BLaER1 (cell line): Measurements from ENCODE around the gene CHST8.

ENCODE experiments used
- H3K27ac ChIP-seq: shearing (Covaris generic); formaldehyde crosslinking; 2 replicates; pipeline ENCODE4 v1.8.1; 2022
- H3K27me3 ChIP-seq: shearing (Covaris generic); formaldehyde crosslinking; 2 replicates; pipeline ENCODE4 v1.8.1; 2022
- H3K36me3 ChIP-seq: shearing (Covaris generic); formaldehyde crosslinking; 2 replicates; pipeline ENCODE4 v1.8.1; 2022
- H3K4me1 ChIP-seq: shearing (Covaris generic); formaldehyde crosslinking; 2 replicates; pipeline ENCODE4 v1.8.1; 2022
- H3K4me2 ChIP-seq: shearing (Covaris generic); formaldehyde crosslinking; 2 replicates; pipeline ENCODE4 v1.8.1; 2022
- H3K4me3 ChIP-seq: shearing (Covaris generic); formaldehyde crosslinking; 2 replicates; pipeline ENCODE4 v1.8.1; 2022
- H3K9ac ChIP-seq: shearing (Covaris generic); formaldehyde crosslinking; 2 replicates; pipeline ENCODE4 v1.8.1; 2022
- H3K9me3 ChIP-seq: shearing (Covaris generic); formaldehyde crosslinking; 2 replicates; pipeline ENCODE4 v1.8.1; 2022
- H4K20me1 ChIP-seq: shearing (Covaris generic); formaldehyde crosslinking; 2 replicates; pipeline ENCODE4 v1.8.1; 2022
- Cebpa-rat ChIP-seq: shearing (Covaris generic); IDR thresholded peaks from 2 replicates; pipeline ENCODE4 v1.8.1; 2022

The CHST8 gene, protein sequence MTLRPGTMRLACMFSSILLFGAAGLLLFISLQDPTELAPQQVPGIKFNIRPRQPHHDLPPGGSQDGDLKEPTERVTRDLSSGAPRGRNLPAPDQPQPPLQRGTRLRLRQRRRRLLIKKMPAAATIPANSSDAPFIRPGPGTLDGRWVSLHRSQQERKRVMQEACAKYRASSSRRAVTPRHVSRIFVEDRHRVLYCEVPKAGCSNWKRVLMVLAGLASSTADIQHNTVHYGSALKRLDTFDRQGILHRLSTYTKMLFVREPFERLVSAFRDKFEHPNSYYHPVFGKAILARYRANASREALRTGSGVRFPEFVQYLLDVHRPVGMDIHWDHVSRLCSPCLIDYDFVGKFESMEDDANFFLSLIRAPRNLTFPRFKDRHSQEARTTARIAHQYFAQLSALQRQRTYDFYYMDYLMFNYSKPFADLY

DNA sequence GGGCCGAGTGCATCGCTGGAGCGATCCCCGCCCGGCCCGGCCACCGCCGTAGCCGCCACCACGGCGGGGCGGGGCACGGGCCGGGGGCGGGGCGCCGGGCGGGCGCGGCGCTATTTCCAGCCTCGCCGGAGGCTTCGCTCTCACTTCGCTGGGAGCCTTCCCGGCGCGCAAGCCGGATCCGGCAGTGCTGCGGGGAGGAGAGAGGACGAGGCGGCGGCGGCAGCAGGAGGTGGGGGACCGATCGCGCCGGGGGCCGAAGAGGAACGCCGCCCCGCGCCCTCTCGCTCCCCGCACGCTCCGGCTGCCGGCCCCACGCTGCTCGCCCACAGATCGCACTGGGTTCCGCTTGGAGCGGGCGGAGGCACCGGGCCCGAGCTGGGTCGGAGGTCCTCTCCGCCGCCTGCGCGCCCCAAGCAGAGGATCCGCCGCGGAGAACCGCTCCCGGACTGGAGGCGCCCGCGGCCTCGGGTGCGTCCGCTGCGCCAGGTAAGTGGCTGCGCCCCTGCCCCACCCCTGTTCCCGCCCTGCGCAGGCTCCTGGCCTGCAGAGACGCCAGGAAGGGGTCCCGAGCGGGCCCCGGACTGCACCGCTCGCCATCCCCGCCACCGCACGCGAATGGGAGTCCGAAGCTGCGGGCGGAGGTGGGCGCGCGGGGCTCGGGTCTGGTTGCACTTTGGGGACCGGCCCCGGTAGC, at the start of gene CHST8:
Gene CHST8 (plus strand): TSS at position 143 of the 694 bp plus-strand sequence. CDS start 67,309 bp downstream, outside the sequence.
- H3K4me1 ChIP-seq, result peaks cover 44% of the 10 kb centered on the region
- H3K27ac ChIP-seq, result no peak within 1 kb of the TSS
- H3K9ac ChIP-seq, result no peak within 1 kb of the TSS
- peaks cover 9% of the 10 kb centered on the region; the same call in 1 of the 2 replicates for H3K9me3 ChIP-seq
- H4K20me1 ChIP-seq, result peaks cover 35% of the 10 kb centered on the region
- peak within 1 kb of the TSS; percentile 66 for H3K4me3 ChIP-seq
- no peak for TF ChIP-seq Cebpa-rat
- H3K36me3 ChIP-seq, result no peaks in the 10 kb centered on the region
- H3K27me3 ChIP-seq, result peaks cover 68% of the 10 kb centered on the region
- H3K4me2 ChIP-seq, result peak within 1 kb of the TSS; percentile 84

DNA sequence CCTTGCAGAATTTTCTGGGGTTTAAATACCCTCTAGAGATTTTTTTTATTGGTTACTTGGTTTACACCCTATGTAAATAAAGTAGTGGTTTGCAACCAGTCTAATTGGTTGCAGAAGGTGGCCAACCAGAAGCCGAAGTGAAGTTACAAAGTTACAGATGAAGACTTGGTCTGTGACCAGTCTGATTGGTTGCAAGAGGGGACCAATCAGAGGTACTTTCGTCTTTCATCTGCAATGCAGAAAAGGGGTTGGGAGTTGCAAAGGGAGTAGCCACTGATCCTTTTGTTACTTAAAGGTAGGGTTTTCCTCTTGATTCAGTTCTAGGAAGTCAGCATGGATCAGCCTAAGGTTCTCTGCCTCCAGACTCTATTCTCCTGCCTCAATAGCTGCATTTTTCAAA, 48.8 kb upstream of the CHST8 start:
- no peaks in the 10 kb centered on the region for H3K36me3 ChIP-seq
- no peak overlapping the region for H3K4me2 ChIP-seq
- no peaks in the 10 kb centered on the region for H4K20me1 ChIP-seq
- no peak overlapping the region for H3K27ac ChIP-seq
- no peaks in the 10 kb centered on the region for H3K4me1 ChIP-seq
- no peaks in the 10 kb centered on the region for H3K27me3 ChIP-seq
- no peak overlapping the region for H3K4me3 ChIP-seq
- H3K9me3 ChIP-seq, result peaks cover 28% of the 10 kb centered on the region
- TF ChIP-seq Cebpa-rat, result no peak
- H3K9ac ChIP-seq, result no peak overlapping the region

DNA sequence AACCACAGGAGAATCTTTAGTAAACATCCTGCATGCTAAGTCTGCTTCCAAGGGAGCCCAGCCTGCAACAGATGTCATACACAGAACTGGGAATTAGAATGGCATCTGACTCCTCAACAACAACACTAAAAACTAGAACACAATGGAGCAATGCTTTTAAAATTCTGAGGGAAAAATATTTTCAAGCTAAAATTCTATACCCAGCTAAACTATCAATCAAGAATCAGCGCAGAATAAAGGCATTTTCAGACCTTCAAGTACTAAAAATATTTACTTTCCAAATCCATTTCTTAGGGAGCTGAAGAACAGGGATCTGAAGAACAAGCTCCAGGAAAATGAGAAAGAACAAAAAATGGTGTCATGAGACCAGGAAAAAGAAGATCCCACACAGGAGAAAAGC, 46.9 kb upstream of the CHST8 start:
- no peaks in the 10 kb centered on the region for H3K4me1 ChIP-seq
- no peak overlapping the region for H3K4me3 ChIP-seq
- H3K27me3 ChIP-seq, result no peaks in the 10 kb centered on the region
- no peak overlapping the region for H3K9ac ChIP-seq
- H3K9me3 ChIP-seq, result peaks cover 28% of the 10 kb centered on the region
- H3K27ac ChIP-seq, result no peak overlapping the region
- no peaks in the 10 kb centered on the region for H3K36me3 ChIP-seq
- no peaks in the 10 kb centered on the region for H4K20me1 ChIP-seq
- no peak overlapping the region for H3K4me2 ChIP-seq
- no peak for TF ChIP-seq Cebpa-rat

DNA sequence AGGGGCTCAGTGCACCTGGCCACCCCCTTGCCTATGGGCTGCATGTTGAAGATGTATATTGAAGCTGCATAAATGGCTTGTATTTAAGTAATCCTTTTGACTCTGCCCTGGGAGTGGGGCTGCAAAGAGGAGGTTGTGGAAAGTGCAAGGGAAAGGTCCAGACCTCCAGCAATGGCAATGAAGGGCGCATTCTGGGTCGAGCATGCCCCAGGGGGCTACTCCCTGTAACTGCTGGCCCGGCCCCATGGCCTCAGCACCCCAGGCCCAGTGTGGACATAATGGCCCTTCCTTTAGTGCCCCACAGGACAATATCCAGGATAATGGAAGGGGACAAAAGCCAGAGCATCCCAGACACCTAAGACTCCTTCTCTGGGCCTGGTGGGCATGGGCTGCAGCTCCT, 43.1 kb upstream of the CHST8 start:
- H3K27me3 ChIP-seq, result no peaks in the 10 kb centered on the region
- no peaks in the 10 kb centered on the region for H3K36me3 ChIP-seq
- H4K20me1 ChIP-seq, result no peaks in the 10 kb centered on the region
- no peak overlapping the region for H3K27ac ChIP-seq
- no peaks in the 10 kb centered on the region for H3K4me1 ChIP-seq
- H3K4me2 ChIP-seq, result no peak overlapping the region
- no peak overlapping the region for H3K4me3 ChIP-seq
- no peak overlapping the region for H3K9ac ChIP-seq
- no peak for TF ChIP-seq Cebpa-rat
- peaks cover 19% of the 10 kb centered on the region for H3K9me3 ChIP-seq

DNA sequence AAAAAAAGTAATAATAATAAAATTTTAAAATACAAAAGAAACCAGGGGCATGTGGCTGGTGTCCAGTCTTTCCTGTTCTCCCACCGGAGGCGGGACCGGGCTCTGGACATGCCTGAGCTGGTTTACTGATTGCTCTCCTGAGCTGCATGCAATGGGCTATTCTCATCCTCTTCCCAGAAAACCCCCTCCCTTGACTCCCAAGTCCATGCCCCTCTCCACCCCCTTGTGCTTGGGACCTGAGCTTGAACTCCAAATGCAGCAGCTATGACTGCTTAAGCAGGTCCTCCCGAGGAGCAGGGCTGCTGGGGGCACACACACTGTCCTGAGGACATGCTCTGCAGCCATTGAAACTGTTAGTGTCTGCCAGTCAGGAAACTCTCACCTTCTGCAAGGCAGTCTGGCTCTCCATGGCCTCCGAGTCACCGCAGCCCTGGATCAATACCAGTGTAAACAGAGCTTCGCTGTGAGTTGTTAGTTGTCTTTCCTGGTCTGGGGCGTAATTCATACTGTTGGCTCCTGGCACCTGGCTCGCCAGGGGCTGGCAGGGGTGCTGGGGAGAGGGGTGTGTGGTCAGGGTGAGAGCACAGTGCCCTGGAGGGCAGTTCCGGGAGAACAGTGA, 41.6 kb upstream of the CHST8 start:
- no peak overlapping the region for H3K27ac ChIP-seq
- peaks cover 4% of the 10 kb centered on the region for H3K9me3 ChIP-seq
- TF ChIP-seq Cebpa-rat, result no peak

DNA sequence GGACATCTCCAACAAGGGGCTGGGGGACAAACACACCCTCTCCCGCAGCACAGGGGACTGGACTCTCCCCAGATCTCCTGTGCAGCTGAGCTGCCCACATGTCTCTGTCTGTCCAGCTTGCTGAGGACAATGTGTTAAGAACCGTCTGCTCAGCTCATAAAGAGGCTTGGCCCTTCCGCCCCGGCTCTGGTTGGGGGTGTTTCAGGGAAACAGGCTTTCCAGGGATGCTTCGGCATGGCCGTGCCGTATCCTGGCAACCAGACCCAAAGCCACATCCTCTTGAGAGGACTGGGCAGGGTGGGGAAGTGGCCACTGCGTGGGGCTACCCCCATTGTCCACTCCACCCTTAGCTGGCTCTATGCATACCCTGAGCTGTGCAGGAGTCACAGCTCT, 41.1 kb upstream of the CHST8 start:
- H3K9ac ChIP-seq, result no peak overlapping the region
- H3K4me3 ChIP-seq, result no peak overlapping the region
- H3K9me3 ChIP-seq, result no peaks in the 10 kb centered on the region; the same call in 1 of the 2 replicates
- H3K36me3 ChIP-seq, result no peaks in the 10 kb centered on the region
- no peaks in the 10 kb centered on the region for H3K4me1 ChIP-seq
- no peaks in the 10 kb centered on the region for H3K27me3 ChIP-seq
- no peak overlapping the region for H3K27ac ChIP-seq
- H3K4me2 ChIP-seq, result no peak overlapping the region
- no peak for TF ChIP-seq Cebpa-rat
- no peaks in the 10 kb centered on the region for H4K20me1 ChIP-seq

More for the DNA sequence above, 41.6 kb upstream of the CHST8 start:
- no peak overlapping the region for H3K4me3 ChIP-seq
- no peaks in the 10 kb centered on the region for H3K36me3 ChIP-seq
- H3K27me3 ChIP-seq, result no peaks in the 10 kb centered on the region
- no peak overlapping the region for H3K9ac ChIP-seq
- H4K20me1 ChIP-seq, result no peaks in the 10 kb centered on the region
- no peak overlapping the region for H3K4me2 ChIP-seq
- no peaks in the 10 kb centered on the region for H3K4me1 ChIP-seq

GRCh38 chr19:33582914-33583313, 38.8 kb upstream of the CHST8 start:
- TF ChIP-seq Cebpa-rat, result no peak
- Histone ChIP-seq H3K4me3 (no peak overlapping the region), H3K4me2 (no peak overlapping the region), H3K36me3 (no peaks in the 10 kb centered on the region), H3K4me1 (no peaks in the 10 kb centered on the region), H3K9ac (no peak overlapping the region), H3K9me3 (peaks cover 11% of the 10 kb centered on the region), H3K27ac (no peak overlapping the region), H3K27me3 (no peaks in the 10 kb centered on the region), H4K20me1 (no peaks in the 10 kb centered on the region)

DNA sequence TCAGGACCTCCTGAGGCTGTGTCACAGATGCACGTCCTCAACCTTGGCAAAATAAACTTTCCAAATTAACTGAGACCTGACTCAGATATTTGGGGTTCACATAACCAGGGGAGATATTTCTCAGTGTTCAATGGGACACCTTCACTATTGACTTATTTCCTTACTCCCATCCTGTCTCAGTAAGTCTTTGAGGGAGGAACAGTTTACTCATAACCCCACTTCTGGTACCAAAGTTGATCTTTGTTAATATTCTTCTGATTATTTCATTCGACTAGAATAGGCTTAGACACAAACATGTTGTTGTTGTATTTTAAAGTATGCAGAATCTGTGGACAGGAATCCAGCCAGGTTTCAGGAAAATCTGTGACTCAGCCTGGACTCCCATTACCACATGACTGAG, 34.6 kb upstream of the CHST8 start:
- Histone ChIP-seq H3K27ac (no peak overlapping the region), H3K9ac (no peak overlapping the region), H3K4me1 (no peaks in the 10 kb centered on the region), H3K4me3 (no peak overlapping the region), H4K20me1 (no peaks in the 10 kb centered on the region), H3K9me3 (peaks cover 27% of the 10 kb centered on the region), H3K27me3 (no peaks in the 10 kb centered on the region), H3K36me3 (no peaks in the 10 kb centered on the region), H3K4me2 (no peak overlapping the region)
- TF ChIP-seq Cebpa-rat, result no peak

- no peaks in the 10 kb centered on the region for H3K27me3 ChIP-seq
- H3K27ac ChIP-seq, result no peak overlapping the region
- TF ChIP-seq Cebpa-rat, result no peak
- H3K9ac ChIP-seq, result no peak overlapping the region
- no peaks in the 10 kb centered on the region for H3K36me3 ChIP-seq
- H3K4me2 ChIP-seq, result no peak overlapping the region
- H3K4me3 ChIP-seq, result no peak overlapping the region
- 0 out of 2 replicates have a peak, but pooled peaks cover under 1% of the 10 kb centered on the region for H3K4me1 ChIP-seq
- peaks cover 27% of the 10 kb centered on the region for H3K9me3 ChIP-seq
- H4K20me1 ChIP-seq, result no peaks in the 10 kb centered on the region
Observed at GRCh38 chr19:33590224-33590623, 31.5 kb upstream of the CHST8 start.

DNA sequence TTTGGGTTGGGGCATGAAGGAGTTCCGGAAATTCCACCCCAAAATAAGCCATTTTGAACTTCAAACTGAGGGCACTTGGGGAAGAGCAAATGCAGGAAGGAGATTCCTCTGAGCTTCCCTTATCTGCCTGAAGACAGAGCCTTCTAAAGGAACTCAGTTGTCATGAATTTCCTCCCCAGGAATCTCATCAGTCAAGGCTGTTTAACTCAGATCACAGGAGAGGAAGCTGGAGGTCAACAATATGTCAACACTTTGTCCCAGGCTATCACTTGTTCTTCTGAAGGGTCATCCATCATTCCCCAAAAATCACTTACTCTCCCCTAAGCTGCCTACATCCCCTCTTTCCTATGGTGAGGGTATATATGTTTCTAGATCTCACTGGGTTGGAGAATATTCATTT, 26.0 kb upstream of the CHST8 start:
- Histone ChIP-seq H3K4me3 (no peak overlapping the region), H3K4me2 (peak overlapping the region; percentile 37; the same call in 1 of the 2 replicates), H3K27ac (no peak overlapping the region), H3K9me3 (peaks cover 5% of the 10 kb centered on the region), H3K4me1 (peaks cover 10% of the 10 kb centered on the region; the same call in 1 of the 2 replicates), H3K9ac (no peak overlapping the region), H3K36me3 (no peaks in the 10 kb centered on the region), H4K20me1 (no peaks in the 10 kb centered on the region), H3K27me3 (no peaks in the 10 kb centered on the region)
- no peak for TF ChIP-seq Cebpa-rat
